ENCODE results near the gene NLRP3. TPM values are rescaled to one million over a fixed set of nuclear protein-coding genes. Genes with fewer than 3 reads are reported as not detected.
"Not testable (repeated sequence)": the region's sequence is repeated elsewhere in the genome, so short reads cannot be mapped to it uniquely, and the experiment has no call there.

NLRP3 gene
- polyA plus RNA-seq, 1 of the 3 experiments (the other 2 are of a cell fraction) = 0.87 TPM

- TF ChIP-seq, protein P1, sequence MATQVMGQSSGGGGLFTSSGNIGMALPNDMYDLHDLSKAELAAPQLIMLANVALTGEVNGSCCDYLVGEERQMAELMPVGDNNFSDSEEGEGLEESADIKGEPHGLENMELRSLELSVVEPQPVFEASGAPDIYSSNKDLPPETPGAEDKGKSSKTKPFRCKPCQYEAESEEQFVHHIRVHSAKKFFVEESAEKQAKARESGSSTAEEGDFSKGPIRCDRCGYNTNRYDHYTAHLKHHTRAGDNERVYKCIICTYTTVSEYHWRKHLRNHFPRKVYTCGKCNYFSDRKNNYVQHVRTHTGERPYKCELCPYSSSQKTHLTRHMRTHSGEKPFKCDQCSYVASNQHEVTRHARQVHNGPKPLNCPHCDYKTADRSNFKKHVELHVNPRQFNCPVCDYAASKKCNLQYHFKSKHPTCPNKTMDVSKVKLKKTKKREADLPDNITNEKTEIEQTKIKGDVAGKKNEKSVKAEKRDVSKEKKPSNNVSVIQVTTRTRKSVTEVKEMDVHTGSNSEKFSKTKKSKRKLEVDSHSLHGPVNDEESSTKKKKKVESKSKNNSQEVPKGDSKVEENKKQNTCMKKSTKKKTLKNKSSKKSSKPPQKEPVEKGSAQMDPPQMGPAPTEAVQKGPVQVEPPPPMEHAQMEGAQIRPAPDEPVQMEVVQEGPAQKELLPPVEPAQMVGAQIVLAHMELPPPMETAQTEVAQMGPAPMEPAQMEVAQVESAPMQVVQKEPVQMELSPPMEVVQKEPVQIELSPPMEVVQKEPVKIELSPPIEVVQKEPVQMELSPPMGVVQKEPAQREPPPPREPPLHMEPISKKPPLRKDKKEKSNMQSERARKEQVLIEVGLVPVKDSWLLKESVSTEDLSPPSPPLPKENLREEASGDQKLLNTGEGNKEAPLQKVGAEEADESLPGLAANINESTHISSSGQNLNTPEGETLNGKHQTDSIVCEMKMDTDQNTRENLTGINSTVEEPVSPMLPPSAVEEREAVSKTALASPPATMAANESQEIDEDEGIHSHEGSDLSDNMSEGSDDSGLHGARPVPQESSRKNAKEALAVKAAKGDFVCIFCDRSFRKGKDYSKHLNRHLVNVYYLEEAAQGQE (IDR thresholded peaks at IDR 0.05; ENCODE audit: low read depth, low read length) = no peak
- TF ChIP-seq JUND (IDR thresholded peaks at IDR 0.05) (no peak), SMC3 (IDR thresholded peaks at IDR 0.05; ENCODE audit: low read depth, low read length) (no peak)
- TF ChIP-seq, protein P2, sequence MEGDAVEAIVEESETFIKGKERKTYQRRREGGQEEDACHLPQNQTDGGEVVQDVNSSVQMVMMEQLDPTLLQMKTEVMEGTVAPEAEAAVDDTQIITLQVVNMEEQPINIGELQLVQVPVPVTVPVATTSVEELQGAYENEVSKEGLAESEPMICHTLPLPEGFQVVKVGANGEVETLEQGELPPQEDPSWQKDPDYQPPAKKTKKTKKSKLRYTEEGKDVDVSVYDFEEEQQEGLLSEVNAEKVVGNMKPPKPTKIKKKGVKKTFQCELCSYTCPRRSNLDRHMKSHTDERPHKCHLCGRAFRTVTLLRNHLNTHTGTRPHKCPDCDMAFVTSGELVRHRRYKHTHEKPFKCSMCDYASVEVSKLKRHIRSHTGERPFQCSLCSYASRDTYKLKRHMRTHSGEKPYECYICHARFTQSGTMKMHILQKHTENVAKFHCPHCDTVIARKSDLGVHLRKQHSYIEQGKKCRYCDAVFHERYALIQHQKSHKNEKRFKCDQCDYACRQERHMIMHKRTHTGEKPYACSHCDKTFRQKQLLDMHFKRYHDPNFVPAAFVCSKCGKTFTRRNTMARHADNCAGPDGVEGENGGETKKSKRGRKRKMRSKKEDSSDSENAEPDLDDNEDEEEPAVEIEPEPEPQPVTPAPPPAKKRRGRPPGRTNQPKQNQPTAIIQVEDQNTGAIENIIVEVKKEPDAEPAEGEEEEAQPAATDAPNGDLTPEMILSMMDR (IDR thresholded peaks at IDR 0.05) = peak; percentile 26
- H3K4me1 ChIP-seq (ENCODE audit: control insufficient read depth in 1 of 2, insufficient read depth in 2 of 2, low read depth in 1 of 2, low read length in 1 of 2) = peaks cover 0 to 4% of the 10 kb centered on the region in 2 experiments; a peak in 1 of 4 replicates
- no peak overlapping the region for H3K4me2 ChIP-seq
- DNase-seq = peak; percentile 38
- H3K27me3 ChIP-seq (ENCODE audit: insufficient read depth) = no peaks in the 10 kb centered on the region
- H2AFZ ChIP-seq (ENCODE audit: low read depth) = no peak overlapping the region
- H3K36me3 ChIP-seq (replicated peaks in 1 of 2; ENCODE audit: control insufficient read depth in 1 of 2, insufficient read depth in 2 of 2, low read length in 1 of 2) = no peaks in the 10 kb centered on the region
- peaks cover 4% of the 10 kb centered on the region for H3F3A ChIP-seq (replicated peaks; ENCODE audit: insufficient read depth)
- H3K79me2 ChIP-seq (ENCODE audit: insufficient read depth) = no peaks in the 10 kb centered on the region
- H3K4me3 ChIP-seq (ENCODE audit: low read depth in 2 of 2, low read length in 1 of 2) = no peak overlapping the region
- ChIA-PET POLR2A (no interaction called here), CTCF (interaction anchor here (1.0 to 1.8 kb wide), 8 partner anchors 11 to 124 kb away, joined by 3 to 32 read pairs (median 8); no protein-coding TSS in a partner anchor)
- 54% methylated on average over 17 of the region's 26 CpGs for WGBS (ENCODE audit: low lambda C conversion rate)
- no peaks in the 10 kb centered on the region for H3K9me3 ChIP-seq
- H3K27ac ChIP-seq (ENCODE audit: low read depth in 2 of 2, low read length in 1 of 2) = no peak overlapping the region
- no peaks in the 10 kb centered on the region for H4K20me1 ChIP-seq (ENCODE audit: insufficient read depth)
- H3K9me2 ChIP-seq = no peaks in the 10 kb centered on the region
- no peak overlapping the region for H3K9ac ChIP-seq
Measured at GRCh38 chr1:247373721-247374141, 42.2 kb upstream of the NLRP3 start.

- H3K4me3 ChIP-seq (ENCODE audit: low read depth in 2 of 2, low read length in 1 of 2); DNase-seq; H2AFZ ChIP-seq (ENCODE audit: low read depth); POLR2A ChIA-PET; H3K9me2 ChIP-seq; H3K27me3 ChIP-seq (ENCODE audit: insufficient read depth); H3K9me3 ChIP-seq; H3F3A ChIP-seq (replicated peaks; ENCODE audit: insufficient read depth); H3K36me3 ChIP-seq (replicated peaks in 1 of 2; ENCODE audit: control insufficient read depth in 1 of 2, insufficient read depth in 2 of 2, low read length in 1 of 2); H3K4me2 ChIP-seq; H3K9ac ChIP-seq; H3K4me1 ChIP-seq (ENCODE audit: control insufficient read depth in 1 of 2, insufficient read depth in 2 of 2, low read depth in 1 of 2, low read length in 1 of 2); H3K79me2 ChIP-seq (ENCODE audit: insufficient read depth); H3K27ac ChIP-seq (ENCODE audit: low read depth in 2 of 2, low read length in 1 of 2); H4K20me1 ChIP-seq (ENCODE audit: insufficient read depth): not testable (repeated sequence)
- 74% methylated on average over 8 of the region's 8 CpGs for WGBS (ENCODE audit: low lambda C conversion rate)
- CTCF ChIA-PET = interaction anchor here (0.6 to 1.4 kb wide), 4 partner anchors 10 to 632 kb away, joined by 3 read pairs; no protein-coding TSS in a partner anchor
Measured at GRCh38 chr1:247374651-247375334, 41.2 kb upstream of the NLRP3 start.

All from SK-N-SH (cell line).